OCI-LY7 (cell line): ENCODE results near the gene RHOD.

ENCODE experiments used
- EZH2phosphoT487 ChIP-seq: fragments of 200-600 bp; sonication (generic); IDR thresholded peaks from 2 replicates; pipeline ENCODE4 v1.6.1; 2018; ENCODE audit warnings: low read depth, borderline replicate concordance, mild to moderate bottlenecking, mixed run types, antibody characterized with exemption, low read length, moderate library complexity, mixed read lengths
- TF ChIP-seq, protein P1 (sequence below): fragments of 200-600 bp; sonication (generic); conservative IDR thresholded peaks from 2 replicates; pipeline ENCODE4 v1.5.1; 2014; ENCODE audit warnings: mild to moderate bottlenecking, antibody characterized with exemption, low read length, moderate library complexity, mixed read lengths

GRCh38 chr11:67090717-67091116 lies 34.1 kb downstream of the RHOD start:
- TF ChIP-seq, protein P1, sequence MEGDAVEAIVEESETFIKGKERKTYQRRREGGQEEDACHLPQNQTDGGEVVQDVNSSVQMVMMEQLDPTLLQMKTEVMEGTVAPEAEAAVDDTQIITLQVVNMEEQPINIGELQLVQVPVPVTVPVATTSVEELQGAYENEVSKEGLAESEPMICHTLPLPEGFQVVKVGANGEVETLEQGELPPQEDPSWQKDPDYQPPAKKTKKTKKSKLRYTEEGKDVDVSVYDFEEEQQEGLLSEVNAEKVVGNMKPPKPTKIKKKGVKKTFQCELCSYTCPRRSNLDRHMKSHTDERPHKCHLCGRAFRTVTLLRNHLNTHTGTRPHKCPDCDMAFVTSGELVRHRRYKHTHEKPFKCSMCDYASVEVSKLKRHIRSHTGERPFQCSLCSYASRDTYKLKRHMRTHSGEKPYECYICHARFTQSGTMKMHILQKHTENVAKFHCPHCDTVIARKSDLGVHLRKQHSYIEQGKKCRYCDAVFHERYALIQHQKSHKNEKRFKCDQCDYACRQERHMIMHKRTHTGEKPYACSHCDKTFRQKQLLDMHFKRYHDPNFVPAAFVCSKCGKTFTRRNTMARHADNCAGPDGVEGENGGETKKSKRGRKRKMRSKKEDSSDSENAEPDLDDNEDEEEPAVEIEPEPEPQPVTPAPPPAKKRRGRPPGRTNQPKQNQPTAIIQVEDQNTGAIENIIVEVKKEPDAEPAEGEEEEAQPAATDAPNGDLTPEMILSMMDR, result no peak
- TF ChIP-seq EZH2phosphoT487, result no peak
